NB4 (cell line): Measurements from ENCODE around the gene ERGIC1.

Experiments used
- DNase-seq: peaks from one replicate; pipeline ENCODE4 v3.0.0; 2010; ENCODE audit warnings: low read depth
- H3K4me3 ChIP-seq: one replicate; pipeline ENCODE4 v1.5.1; 2011; ENCODE audit warnings: mild to moderate bottlenecking, low read depth, low read length, moderate library complexity
- CTCF ChIP-seq: IDR thresholded peaks from one replicate; pipeline ENCODE4 v1.5.1; 2012; ENCODE audit warnings: low read depth, low read length
- MYC ChIP-seq: IDR thresholded peaks from 2 replicates; pipeline ENCODE4 v1.6.1; 2011; ENCODE audit warnings: low read depth, low read length
- POLR2A ChIP-seq: IDR thresholded peaks from 2 replicates; pipeline ENCODE4 v1.6.1; 2011; ENCODE audit warnings: mild to moderate bottlenecking; ENCODE audit not compliant: insufficient read length; ENCODE audit errors: extremely low read depth
- TF ChIP-seq, protein P1 (sequence below): IDR thresholded peaks from 2 replicates; pipeline ENCODE4 v1.6.1; 2011; ENCODE audit warnings: low read depth, low read length

The ERGIC1 gene

GRCh38 chr5:172841256-172841655 lies 7.2 kb downstream of the ERGIC1 start:
- DNase-seq = no peak
- no peak for TF ChIP-seq CTCF
- no peak for TF ChIP-seq POLR2A
- TF ChIP-seq, protein P1, sequence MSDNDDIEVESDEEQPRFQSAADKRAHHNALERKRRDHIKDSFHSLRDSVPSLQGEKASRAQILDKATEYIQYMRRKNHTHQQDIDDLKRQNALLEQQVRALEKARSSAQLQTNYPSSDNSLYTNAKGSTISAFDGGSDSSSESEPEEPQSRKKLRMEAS = no peak
- TF ChIP-seq MYC = no peak
- no peak overlapping the region for H3K4me3 ChIP-seq

- TF ChIP-seq, protein P1 = no peak
- TF ChIP-seq MYC (no peak), CTCF (no peak), POLR2A (no peak)
- H3K4me3 ChIP-seq = no peak overlapping the region
- DNase-seq = no peak
Measured at GRCh38 chr5:172843825-172844576, 9.9 kb downstream of the ERGIC1 start.

DNA sequence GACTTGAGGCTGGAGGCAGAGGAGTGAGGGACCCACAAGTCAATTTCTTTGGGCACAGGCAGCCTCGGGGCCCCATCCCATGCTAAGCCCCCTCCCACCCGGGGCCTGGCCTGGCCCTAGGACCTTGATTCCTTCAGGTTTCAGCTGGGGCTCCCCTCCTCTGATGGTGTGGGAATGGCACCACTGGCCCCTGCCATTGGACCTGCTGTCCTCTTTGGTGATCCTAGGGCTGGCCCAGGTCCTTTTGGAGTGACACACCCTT lies 10.5 kb downstream of the ERGIC1 start:
- TF ChIP-seq, protein P1 = no peak
- no peak for TF ChIP-seq MYC
- TF ChIP-seq CTCF = no peak
- TF ChIP-seq POLR2A = no peak
- no peak for DNase-seq
- no peak overlapping the region for H3K4me3 ChIP-seq

DNA sequence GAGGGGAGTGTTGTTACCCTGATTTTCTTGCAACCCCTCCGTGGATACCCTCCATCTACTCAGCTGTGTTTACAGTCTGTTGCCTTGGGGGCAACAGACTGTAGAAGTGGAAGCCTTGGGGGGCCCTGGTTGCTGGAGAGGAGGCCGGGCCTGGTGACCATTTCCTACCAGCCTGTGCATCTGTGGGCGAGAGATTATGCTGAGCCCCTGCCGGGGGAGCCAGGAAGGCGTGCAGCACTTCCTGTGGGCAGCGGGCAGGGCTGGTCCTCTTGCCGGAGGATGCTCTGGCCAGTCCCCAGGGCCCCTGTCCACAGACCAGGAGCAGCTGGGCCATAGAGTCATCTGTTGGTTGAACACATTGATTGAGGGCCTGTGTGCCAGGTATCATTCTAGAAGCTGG lies 11.1 kb downstream of the ERGIC1 start:
- H3K4me3 ChIP-seq = no peak overlapping the region
- TF ChIP-seq, protein P1 = no peak
- TF ChIP-seq POLR2A (no peak), CTCF (no peak), MYC (no peak)
- DNase-seq = no peak

GRCh38 chr5:172845576-172845975 lies 11.5 kb downstream of the ERGIC1 start:
- TF ChIP-seq POLR2A = no peak
- TF ChIP-seq, protein P1 = no peak
- TF ChIP-seq MYC = no peak
- TF ChIP-seq CTCF = no peak
- H3K4me3 ChIP-seq = no peak overlapping the region

More at GRCh38 chr5:172845576-172845975, 11.5 kb downstream of the ERGIC1 start:
- DNase-seq = no peak
